SH-SY5Y (cell line): Measurements from ENCODE around the gene ZSCAN5A.
"Not testable (repeated sequence)": the region's sequence is repeated elsewhere in the genome, so short reads cannot be mapped to it uniquely, and the experiment has no call there.

ENCODE experiments used
- GATA2 ChIP-seq: IDR thresholded peaks from 2 replicates; pipeline ENCODE4 v1.6.1; 2011; ENCODE audit warnings: mild to moderate bottlenecking, low read depth, low read length
- GATA3 ChIP-seq: IDR thresholded peaks from 2 replicates; pipeline ENCODE4 v1.6.1; 2011; ENCODE audit warnings: low read depth, mild to moderate bottlenecking, low read length, moderate library complexity

The ZSCAN5A gene

DNA sequence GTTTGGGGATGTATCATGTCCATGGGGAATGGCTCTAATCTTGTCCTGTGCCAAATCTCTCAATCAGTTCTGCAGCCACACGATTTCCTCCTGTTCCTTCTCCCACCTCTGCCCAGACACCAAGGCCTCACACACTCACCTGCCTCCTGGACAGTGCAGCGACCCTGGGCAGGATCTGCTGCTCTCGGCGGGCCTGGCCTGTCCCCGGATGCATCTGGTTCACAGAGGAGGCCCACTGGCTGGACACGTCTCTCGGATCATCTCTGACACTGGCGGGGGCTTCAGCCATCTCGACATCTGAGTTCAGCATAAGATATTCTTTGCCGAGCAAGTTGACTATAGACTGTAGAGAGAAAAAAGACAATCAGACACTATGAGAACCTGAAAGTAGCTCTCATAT, 122.9 kb downstream of the ZSCAN5A start:
- TF ChIP-seq GATA2 (no peak), GATA3 (no peak)

- TF ChIP-seq GATA3 (no peak), GATA2 (no peak)
These were observed 123.5 kb downstream of the ZSCAN5A start for GRCh38 chr19:56191115-56191514.

DNA sequence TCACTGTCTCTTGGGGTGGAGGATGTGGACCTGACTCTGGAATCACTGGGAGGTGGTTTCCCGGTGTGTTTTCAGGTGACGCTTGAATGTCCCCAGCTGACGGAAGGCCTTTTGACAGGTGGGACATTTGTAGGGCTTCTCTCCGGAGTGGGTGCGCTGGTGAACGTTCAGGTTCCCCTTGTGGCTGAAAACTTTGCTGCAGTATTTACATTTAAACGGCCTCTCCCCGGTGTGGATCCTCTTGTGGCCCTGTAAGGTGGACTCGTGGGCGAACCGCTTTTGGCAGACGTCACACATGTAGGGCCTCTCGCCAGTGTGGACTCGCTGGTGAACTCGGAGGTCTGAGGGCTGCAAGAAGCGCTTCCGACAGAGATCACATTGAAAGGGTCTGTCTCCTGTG, 124.9 kb downstream of the ZSCAN5A start:
- no peak for TF ChIP-seq GATA2
- no peak for TF ChIP-seq GATA3

DNA sequence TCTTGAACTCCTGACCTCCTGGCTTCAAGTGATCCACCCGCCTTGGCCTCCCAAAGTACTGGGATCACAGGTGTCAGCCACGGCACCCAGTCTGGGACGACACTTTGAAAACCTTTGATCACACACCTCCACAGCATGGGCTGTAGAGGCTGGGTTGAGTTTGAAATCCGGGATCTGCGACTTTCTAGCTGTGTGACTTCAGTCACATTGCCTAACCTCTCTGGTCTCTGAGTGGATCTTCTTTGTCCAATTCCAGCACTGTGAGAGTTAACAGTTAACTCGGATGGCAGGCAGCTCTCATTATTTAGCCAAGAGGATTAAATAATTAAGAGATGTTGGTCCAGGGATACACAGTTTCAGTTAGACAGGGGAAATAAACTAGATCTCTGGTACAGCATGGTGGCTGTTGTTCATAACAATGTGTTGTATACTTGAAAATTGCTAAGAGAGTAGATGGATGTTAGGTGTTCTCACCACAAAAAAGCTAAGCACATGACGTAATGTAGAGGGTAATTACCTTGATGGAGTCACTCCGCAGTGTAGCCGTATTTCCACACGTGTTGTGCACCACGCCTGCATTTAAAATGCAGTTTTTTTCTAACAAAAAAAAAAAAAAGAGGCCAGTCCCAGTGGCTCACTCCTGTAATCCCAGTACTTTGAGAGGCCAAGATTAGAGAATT, 136.9 kb downstream of the ZSCAN5A start:
- no peak for TF ChIP-seq GATA2
- no peak for TF ChIP-seq GATA3

- TF ChIP-seq GATA2 (no peak), GATA3 (no peak)
These were observed 137.8 kb downstream of the ZSCAN5A start for GRCh38 chr19:56176881-56177280.

- not testable (repeated sequence) for TF ChIP-seq GATA2, GATA3
These were observed 138.8 kb downstream of the ZSCAN5A start, which contains the start of gene GALP for GRCh38 chr19:56175861-56176307. GALP (plus strand) TSS chr19:56176008; CDS start chr19:56177109, 1,101 bp downstream.

DNA sequence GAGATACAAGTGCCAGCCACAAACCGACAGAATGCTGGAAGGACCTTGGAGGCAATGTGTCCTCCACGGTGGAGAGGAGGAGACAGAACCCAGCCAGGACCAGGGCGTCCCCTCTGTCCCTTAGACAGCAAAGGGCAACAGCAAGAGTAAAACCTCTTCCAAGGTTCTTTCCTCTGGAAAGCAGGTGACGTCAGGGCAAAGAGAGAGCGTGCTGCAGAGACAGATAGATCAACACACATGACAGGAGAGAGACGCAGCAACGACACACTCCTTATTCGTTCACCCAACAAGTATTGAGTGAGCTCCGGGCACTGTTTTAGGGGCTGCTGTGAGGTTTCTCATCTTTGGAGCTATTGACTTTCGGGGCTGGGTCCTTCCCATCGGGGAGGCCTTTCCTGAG, 140.1 kb downstream of the ZSCAN5A start:
- TF ChIP-seq GATA2 (no peak), GATA3 (no peak)

GRCh38 chr19:56174086-56174485, 140.6 kb downstream of the ZSCAN5A start:
- TF ChIP-seq GATA3 (no peak), GATA2 (no peak)
